Prostate gland (tissue), 2 donors: ENCODE results near the gene AFF3.

Experiments
- CTCF ChIP-seq, 4 experiments: fragments of 200-600 bp in 2 of 4; fragments of 450-650 bp in 2 of 4; sonication (generic) in 2 of 4; IDR thresholded peaks; 1 replicate in 3 of 4; 2 replicates in 1 of 4; pipeline ENCODE4 v1.5.1; 2016 to 2019; ENCODE audit warnings: antibody characterized with exemption in 4 of 4, mild to moderate bottlenecking in 2 of 4, moderate library complexity in 2 of 4
- POLR2A ChIP-seq: fragments of 450-650 bp; IDR thresholded peaks from one replicate; pipeline ENCODE4 v1.6.1; 2016; ENCODE audit warnings: antibody characterized with exemption, mild to moderate bottlenecking
- POLR2AphosphoS5 ChIP-seq: sonication (generic); formaldehyde crosslinking; IDR thresholded peaks from one replicate; pipeline ENCODE4 v1.6.1; 2017; ENCODE audit warnings: antibody characterized with exemption

GRCh38 chr2:99641999-99642398, 500.4 kb downstream of the AFF3 start:
- TF ChIP-seq CTCF (IDR thresholded peaks at IDR 0.05) = no peak
- TF ChIP-seq POLR2AphosphoS5 = no peak
- TF ChIP-seq POLR2A = no peak
